DOHH2 (cell line): ENCODE results near the gene KRTAP19-7.

Source experiments
- EZH2phosphoT487 ChIP-seq: fragments of 200-600 bp; sonication (generic); IDR thresholded peaks from 2 replicates; pipeline ENCODE4 v1.6.1; 2017; ENCODE audit warnings: borderline replicate concordance, mild to moderate bottlenecking, antibody characterized with exemption, low read length, moderate library complexity, mixed read lengths
- TF ChIP-seq, protein P1 (sequence below): fragments of 200-600 bp; sonication (generic); IDR thresholded peaks from one replicate; pipeline ENCODE4 v1.5.1; 2014; ENCODE audit warnings: antibody characterized with exemption, mild to moderate bottlenecking, low read depth, low read length; ENCODE audit not compliant: poor library complexity, severe bottlenecking

- TF ChIP-seq, protein P1, sequence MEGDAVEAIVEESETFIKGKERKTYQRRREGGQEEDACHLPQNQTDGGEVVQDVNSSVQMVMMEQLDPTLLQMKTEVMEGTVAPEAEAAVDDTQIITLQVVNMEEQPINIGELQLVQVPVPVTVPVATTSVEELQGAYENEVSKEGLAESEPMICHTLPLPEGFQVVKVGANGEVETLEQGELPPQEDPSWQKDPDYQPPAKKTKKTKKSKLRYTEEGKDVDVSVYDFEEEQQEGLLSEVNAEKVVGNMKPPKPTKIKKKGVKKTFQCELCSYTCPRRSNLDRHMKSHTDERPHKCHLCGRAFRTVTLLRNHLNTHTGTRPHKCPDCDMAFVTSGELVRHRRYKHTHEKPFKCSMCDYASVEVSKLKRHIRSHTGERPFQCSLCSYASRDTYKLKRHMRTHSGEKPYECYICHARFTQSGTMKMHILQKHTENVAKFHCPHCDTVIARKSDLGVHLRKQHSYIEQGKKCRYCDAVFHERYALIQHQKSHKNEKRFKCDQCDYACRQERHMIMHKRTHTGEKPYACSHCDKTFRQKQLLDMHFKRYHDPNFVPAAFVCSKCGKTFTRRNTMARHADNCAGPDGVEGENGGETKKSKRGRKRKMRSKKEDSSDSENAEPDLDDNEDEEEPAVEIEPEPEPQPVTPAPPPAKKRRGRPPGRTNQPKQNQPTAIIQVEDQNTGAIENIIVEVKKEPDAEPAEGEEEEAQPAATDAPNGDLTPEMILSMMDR: no peak
- no peak for TF ChIP-seq EZH2phosphoT487
Observed at GRCh38 chr21:30598802-30599201, 37.7 kb upstream of the KRTAP19-7 start, which contains the start of gene KRTAP6-2.
